SK-N-SH (cell line): Measurements from ENCODE around the gene TMEM144. TPM values are rescaled to one million over a fixed set of nuclear protein-coding genes. Genes with fewer than 3 reads are reported as not detected.

ENCODE experiments used
- CTCF ChIA-PET: fragments of 300-600, 350-600 bp; formaldehyde crosslinking; extraction: SDS; loops from one replicate; lab custom pipeline; 2021; lab: Yijun Ruan, JAX
- POLR2A ChIA-PET: fragments of 350-600 bp; sonication (Branson Sonifier 250); formaldehyde crosslinking; extraction: SDS; loops from one replicate; lab custom pipeline; 2020; ENCODE audit warnings: antibody characterized with exemption, inconsistent platforms; lab: Yijun Ruan, JAX
- DNase-seq: peaks from one replicate; pipeline ENCODE4 v3.0.0; 2012
- H2AFZ ChIP-seq: fragments of 200-600 bp; sonication (generic); 2 replicates; pipeline ENCODE4 v1.8.1; 2016; ENCODE audit warnings: antibody characterized with exemption, mild to moderate bottlenecking, low read depth
- H3F3A ChIP-seq: fragments of 200-600 bp; sonication (generic); replicated peaks from 2 replicates; pipeline ENCODE3; 2016; ENCODE audit warnings: antibody characterized with exemption, mild to moderate bottlenecking; ENCODE audit not compliant: insufficient read depth
- H3K27ac ChIP-seq, 2 experiments: fragments of 200-500 bp in 1 of 2; fragments of 200-600 bp in 1 of 2; sonication (Bioruptor generic) in 1 of 2; sonication (generic), shearing (Covaris generic) in 1 of 2; 2 replicates each; pipeline versions ENCODE4 v1.5.1 to v1.6.1; 2014 to 2016; ENCODE audit warnings: low read depth in 2 of 2, inconsistent platforms in 1 of 2, low read length in 1 of 2, mild to moderate bottlenecking in 1 of 2, mixed read lengths in 1 of 2
- H3K27me3 ChIP-seq: fragments of 200-600 bp; sonication (generic), shearing (Covaris generic); 2 replicates; pipeline ENCODE4 v1.6.1; 2016; ENCODE audit warnings: mixed run types; ENCODE audit not compliant: insufficient read depth
- H3K36me3 ChIP-seq, 2 experiments: fragments of 200-500 bp in 1 of 2; fragments of 200-600 bp in 1 of 2; sonication (Bioruptor generic) in 1 of 2; sonication (generic) in 1 of 2; replicated peaks in 1 of 2; 2 replicates each; pipeline versions ENCODE3 to v1.5.1; 2014 to 2016; ENCODE audit warnings: low read length in 1 of 2, mild to moderate bottlenecking in 1 of 2; ENCODE audit not compliant: insufficient read depth in 2 of 2, control insufficient read depth in 1 of 2
- H3K4me1 ChIP-seq, 2 experiments: fragments of 200-500 bp in 1 of 2; fragments of 200-600 bp in 1 of 2; sonication (Bioruptor generic) in 1 of 2; sonication (generic), shearing (Covaris generic) in 1 of 2; 2 replicates each; pipeline versions ENCODE4 v1.5.1 to v1.6.1; 2014 to 2016; ENCODE audit warnings: low read depth in 1 of 2, low read length in 1 of 2, mixed run types in 1 of 2; ENCODE audit not compliant: insufficient read depth in 2 of 2, control insufficient read depth in 1 of 2
- H3K4me2 ChIP-seq: fragments of 200-600 bp; sonication (generic), shearing (Covaris generic); 2 replicates; pipeline ENCODE4 v1.6.1; 2017; ENCODE audit warnings: mixed run types
- H3K4me3 ChIP-seq, 2 experiments: fragments of 200-500 bp in 1 of 2; fragments of 200-600 bp in 1 of 2; sonication (Bioruptor generic) in 1 of 2; sonication (generic), shearing (Covaris generic) in 1 of 2; 2 replicates each; pipeline versions ENCODE4 v1.5.1 to v1.8.1; 2014 to 2016; ENCODE audit warnings: low read depth in 2 of 2, inconsistent platforms in 1 of 2, low read length in 1 of 2, mild to moderate bottlenecking in 1 of 2, mixed read lengths in 1 of 2, moderate library complexity in 1 of 2
- H3K79me2 ChIP-seq: fragments of 200-600 bp; sonication (generic); 2 replicates; pipeline ENCODE4 v1.8.1; 2017; ENCODE audit warnings: mild to moderate bottlenecking; ENCODE audit not compliant: insufficient read depth
- H3K9ac ChIP-seq: fragments of 200-600 bp; sonication (generic); 2 replicates; pipeline ENCODE4 v1.6.1; 2017; ENCODE audit warnings: mixed run types
- H3K9me2 ChIP-seq: fragments of 200-600 bp; sonication (generic); 2 replicates; pipeline ENCODE4 v1.6.1; 2017; ENCODE audit warnings: mixed run types
- H3K9me3 ChIP-seq: fragments of 200-600 bp; sonication (generic); 2 replicates; pipeline ENCODE4 v1.6.1; 2017; ENCODE audit warnings: mixed run types, mild to moderate bottlenecking, moderate library complexity
- H4K20me1 ChIP-seq: fragments of 200-600 bp; sonication (generic); 2 replicates; pipeline ENCODE4 v1.6.1; 2017; ENCODE audit warnings: mild to moderate bottlenecking, mixed run types; ENCODE audit not compliant: insufficient read depth
- EP300 ChIP-seq, 2 experiments: IDR thresholded peaks; 2 replicates each; pipeline versions ENCODE4 v1.4.0 to v1.6.1; 2012; ENCODE audit warnings: borderline replicate concordance in 1 of 2, low read depth in 1 of 2, low read length in 1 of 2
- FOSL2 ChIP-seq: IDR thresholded peaks from 2 replicates; pipeline ENCODE4 v1.4.0; 2012; ENCODE audit warnings: low read depth, mild to moderate bottlenecking, moderate library complexity, borderline replicate concordance
- FOXM1 ChIP-seq: IDR thresholded peaks from 2 replicates; pipeline ENCODE4 v1.4.0; 2012; ENCODE audit warnings: low read depth, mild to moderate bottlenecking
- GABPA ChIP-seq: IDR thresholded peaks from 2 replicates; pipeline ENCODE4 v1.4.0; 2012; ENCODE audit warnings: low read depth, mild to moderate bottlenecking
- GATA2 ChIP-seq: sonication (generic); formaldehyde crosslinking; IDR thresholded peaks from 2 replicates; pipeline ENCODE4 v1.5.0; 2020; ENCODE audit warnings: mild to moderate bottlenecking, missing genetic modification reagents
- JUND ChIP-seq: IDR thresholded peaks from 2 replicates; pipeline ENCODE4 v1.4.0; 2012
- NRF1 ChIP-seq: IDR thresholded peaks from 2 replicates; pipeline ENCODE4 v1.6.1; 2012; ENCODE audit warnings: low read depth, mild to moderate bottlenecking, low read length
- POLR2AphosphoS5 ChIP-seq: IDR thresholded peaks from 2 replicates; pipeline ENCODE4 v1.6.1; 2012; ENCODE audit warnings: low read depth, low read length
- RXRA ChIP-seq: IDR thresholded peaks from 2 replicates; pipeline ENCODE4 v1.4.0; 2012; ENCODE audit warnings: low read depth, mild to moderate bottlenecking, borderline replicate concordance
- SMC3 ChIP-seq: IDR thresholded peaks from 2 replicates; pipeline ENCODE4 v1.6.1; 2012; ENCODE audit warnings: low read depth, low read length, improper control_type of control experiment
- TAF1 ChIP-seq: IDR thresholded peaks from 2 replicates; pipeline ENCODE4 v1.6.1; 2012; ENCODE audit warnings: low read depth, mild to moderate bottlenecking, low read length, moderate library complexity, borderline replicate concordance
- TCF12 ChIP-seq: IDR thresholded peaks from 2 replicates; pipeline ENCODE4 v1.4.0; 2012
- TEAD4 ChIP-seq: IDR thresholded peaks from 2 replicates; pipeline ENCODE4 v1.4.0; 2012; ENCODE audit warnings: mild to moderate bottlenecking, borderline replicate concordance; ENCODE audit not compliant: insufficient read depth
- YY1 ChIP-seq: IDR thresholded peaks from 2 replicates; pipeline ENCODE4 v1.4.0; 2012; ENCODE audit warnings: low read depth, mild to moderate bottlenecking
- WGBS: methylation state at CpG from one replicate; pipeline ENCODE4 v1.1.6; 2017; ENCODE audit warnings: low lambda C conversion rate; 5-methylcytosine and 5-hydroxymethylcytosine counted together
- polyA plus RNA-seq, 3 experiments: library from polyadenylated mRNA; depleted of rRNA; stranded (reverse); fragments of >200 nt; gene quantifications; 2 replicates each; pipeline ENCODE4 v1.2.3, GENCODE V29; 2012
- TF ChIP-seq, protein P1 (sequence below): IDR thresholded peaks from 2 replicates; pipeline ENCODE4 v1.6.1; 2012; ENCODE audit warnings: mild to moderate bottlenecking, low read depth, low read length, moderate library complexity
- TF ChIP-seq, protein P2 (sequence below): IDR thresholded peaks from 2 replicates; pipeline ENCODE4 v1.4.0; 2012; ENCODE audit warnings: low read depth, borderline replicate concordance
- TF ChIP-seq, protein P3 (sequence below): IDR thresholded peaks from 2 replicates; pipeline ENCODE4 v1.4.0; 2012; ENCODE audit warnings: low read depth

Gene TMEM144
- polyA plus RNA-seq, 1 of the 3 experiments (the other 2 are of a cell fraction): not detected

DNA sequence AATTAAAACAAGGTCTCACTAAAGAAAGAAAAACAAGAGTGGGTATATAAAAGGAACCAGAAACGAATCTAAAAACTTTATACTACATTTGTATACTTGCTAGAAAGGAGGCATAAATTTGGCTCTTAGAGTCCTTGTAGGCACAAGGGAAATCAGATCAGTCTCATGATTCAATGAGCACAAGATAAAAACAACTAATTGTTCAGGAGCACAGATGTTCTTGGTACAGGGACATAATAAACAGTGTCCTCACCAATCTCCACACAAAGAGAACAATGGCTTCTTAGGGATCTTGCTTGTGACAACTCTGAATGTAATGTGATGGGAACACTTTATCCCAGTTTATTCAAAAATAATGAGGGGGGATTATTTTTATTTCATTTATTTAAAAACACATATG is 28.3 kb downstream of the TMEM144 start:
- TF ChIP-seq YY1 (no peak), JUND (no peak), FOSL2 (no peak), SMC3 (no peak), GATA2 (no peak), RXRA (no peak), EP300 (IDR thresholded peaks at IDR 0.05; ENCODE audit: borderline replicate concordance in 1 of 2, low read depth in 1 of 2, low read length in 1 of 2) (no peak), NRF1 (no peak), TCF12 (no peak), POLR2AphosphoS5 (no peak), TEAD4 (no peak), FOXM1 (no peak), GABPA (no peak), TAF1 (no peak)
- TF ChIP-seq, protein P1, sequence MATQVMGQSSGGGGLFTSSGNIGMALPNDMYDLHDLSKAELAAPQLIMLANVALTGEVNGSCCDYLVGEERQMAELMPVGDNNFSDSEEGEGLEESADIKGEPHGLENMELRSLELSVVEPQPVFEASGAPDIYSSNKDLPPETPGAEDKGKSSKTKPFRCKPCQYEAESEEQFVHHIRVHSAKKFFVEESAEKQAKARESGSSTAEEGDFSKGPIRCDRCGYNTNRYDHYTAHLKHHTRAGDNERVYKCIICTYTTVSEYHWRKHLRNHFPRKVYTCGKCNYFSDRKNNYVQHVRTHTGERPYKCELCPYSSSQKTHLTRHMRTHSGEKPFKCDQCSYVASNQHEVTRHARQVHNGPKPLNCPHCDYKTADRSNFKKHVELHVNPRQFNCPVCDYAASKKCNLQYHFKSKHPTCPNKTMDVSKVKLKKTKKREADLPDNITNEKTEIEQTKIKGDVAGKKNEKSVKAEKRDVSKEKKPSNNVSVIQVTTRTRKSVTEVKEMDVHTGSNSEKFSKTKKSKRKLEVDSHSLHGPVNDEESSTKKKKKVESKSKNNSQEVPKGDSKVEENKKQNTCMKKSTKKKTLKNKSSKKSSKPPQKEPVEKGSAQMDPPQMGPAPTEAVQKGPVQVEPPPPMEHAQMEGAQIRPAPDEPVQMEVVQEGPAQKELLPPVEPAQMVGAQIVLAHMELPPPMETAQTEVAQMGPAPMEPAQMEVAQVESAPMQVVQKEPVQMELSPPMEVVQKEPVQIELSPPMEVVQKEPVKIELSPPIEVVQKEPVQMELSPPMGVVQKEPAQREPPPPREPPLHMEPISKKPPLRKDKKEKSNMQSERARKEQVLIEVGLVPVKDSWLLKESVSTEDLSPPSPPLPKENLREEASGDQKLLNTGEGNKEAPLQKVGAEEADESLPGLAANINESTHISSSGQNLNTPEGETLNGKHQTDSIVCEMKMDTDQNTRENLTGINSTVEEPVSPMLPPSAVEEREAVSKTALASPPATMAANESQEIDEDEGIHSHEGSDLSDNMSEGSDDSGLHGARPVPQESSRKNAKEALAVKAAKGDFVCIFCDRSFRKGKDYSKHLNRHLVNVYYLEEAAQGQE: no peak
- TF ChIP-seq, protein P2, sequence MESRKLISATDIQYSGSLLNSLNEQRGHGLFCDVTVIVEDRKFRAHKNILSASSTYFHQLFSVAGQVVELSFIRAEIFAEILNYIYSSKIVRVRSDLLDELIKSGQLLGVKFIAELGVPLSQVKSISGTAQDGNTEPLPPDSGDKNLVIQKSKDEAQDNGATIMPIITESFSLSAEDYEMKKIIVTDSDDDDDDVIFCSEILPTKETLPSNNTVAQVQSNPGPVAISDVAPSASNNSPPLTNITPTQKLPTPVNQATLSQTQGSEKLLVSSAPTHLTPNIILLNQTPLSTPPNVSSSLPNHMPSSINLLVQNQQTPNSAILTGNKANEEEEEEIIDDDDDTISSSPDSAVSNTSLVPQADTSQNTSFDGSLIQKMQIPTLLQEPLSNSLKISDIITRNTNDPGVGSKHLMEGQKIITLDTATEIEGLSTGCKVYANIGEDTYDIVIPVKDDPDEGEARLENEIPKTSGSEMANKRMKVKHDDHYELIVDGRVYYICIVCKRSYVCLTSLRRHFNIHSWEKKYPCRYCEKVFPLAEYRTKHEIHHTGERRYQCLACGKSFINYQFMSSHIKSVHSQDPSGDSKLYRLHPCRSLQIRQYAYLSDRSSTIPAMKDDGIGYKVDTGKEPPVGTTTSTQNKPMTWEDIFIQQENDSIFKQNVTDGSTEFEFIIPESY: no peak
- TF ChIP-seq, protein P3, sequence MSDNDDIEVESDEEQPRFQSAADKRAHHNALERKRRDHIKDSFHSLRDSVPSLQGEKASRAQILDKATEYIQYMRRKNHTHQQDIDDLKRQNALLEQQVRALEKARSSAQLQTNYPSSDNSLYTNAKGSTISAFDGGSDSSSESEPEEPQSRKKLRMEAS: no peak
- Histone ChIP-seq H3F3A (no peaks in the 10 kb centered on the region), H3K27ac (no peak overlapping the region), H3K27me3 (no peaks in the 10 kb centered on the region), H3K9ac (no peak overlapping the region), H3K9me2 (no peaks in the 10 kb centered on the region), H3K4me2 (no peak overlapping the region), H3K4me3 (no peak overlapping the region), H3K9me3 (no peaks in the 10 kb centered on the region), H3K4me1 (peaks cover 0 to 2% of the 10 kb centered on the region in 2 experiments; a peak in 1 of 4 replicates), H4K20me1 (no peaks in the 10 kb centered on the region), H2AFZ (no peak overlapping the region), H3K79me2 (no peaks in the 10 kb centered on the region), H3K36me3 (no peaks in the 10 kb centered on the region)
- ChIA-PET CTCF (no interaction called here), POLR2A (no interaction called here)
- WGBS: 23% methylated on average over 1 of the region's 1 CpG
- no peak for DNase-seq
